K562 (cell line): ENCODE measurements around the gene POR. TPM values are rescaled to one million over a fixed set of nuclear protein-coding genes. Genes with fewer than 3 reads are reported as not detected.

Source experiments
- CC2D1A ChIP-seq: fragments of 450-650 bp; IDR thresholded peaks from 2 replicates; pipeline ENCODE4 v1.6.1; 2017; ENCODE audit warnings: mild to moderate bottlenecking
- CEBPB ChIP-seq: fragments of 450-650 bp; IDR thresholded peaks from 2 replicates; pipeline ENCODE4 v1.6.1; 2016; ENCODE audit warnings: missing genetic modification characterization, missing compliant biosample characterization
- CHD2 ChIP-seq: IDR thresholded peaks from 2 replicates; pipeline ENCODE4 v1.6.1; 2011; ENCODE audit warnings: low read depth, low read length
- CXXC5 ChIP-seq: fragments of 250-450 bp; sonication (Bioruptor Pico); IDR thresholded peaks from 2 replicates; pipeline ENCODE4 v1.8.0; 2022; ENCODE audit warnings: inconsistent platforms, mild to moderate bottlenecking, moderate library complexity
- LEF1 ChIP-seq: fragments of 450-650 bp; IDR thresholded peaks from 2 replicates; pipeline ENCODE4 v1.6.1; 2016; ENCODE audit warnings: mild to moderate bottlenecking
- MAZ ChIP-seq, 2 experiments: fragments of 450-650 bp in 1 of 2; sonication (generic) in 1 of 2; formaldehyde crosslinking; IDR thresholded peaks in 1 of 2; conservative IDR thresholded peaks in 1 of 2; 2 replicates each; pipeline versions ENCODE4 v1.4.0 to v1.5.0; 2020; ENCODE audit warnings: mild to moderate bottlenecking in 1 of 2, missing genetic modification reagents in 1 of 2
- MNT ChIP-seq, 2 experiments: fragments of 450-650 bp; conservative IDR thresholded peaks; 2 replicates each; pipeline ENCODE4 v1.6.1; 2017; ENCODE audit warnings: mild to moderate bottlenecking in 2 of 2, moderate library complexity in 2 of 2
- MYNN ChIP-seq, 2 experiments: sonication (generic); formaldehyde crosslinking in 1 of 2; IDR thresholded peaks; 2 replicates each; pipeline versions ENCODE4 v1.5.0 to v1.6.1; 2016 to 2020; ENCODE audit warnings: antibody characterized with exemption in 1 of 2, missing genetic modification reagents in 1 of 2
- NFE2 ChIP-seq: IDR thresholded peaks from 2 replicates; pipeline ENCODE4 v1.6.1; 2014; ENCODE audit warnings: antibody characterized with exemption, low read depth
- PBX2 ChIP-seq, 2 experiments: IDR thresholded peaks in 1 of 2; conservative IDR thresholded peaks in 1 of 2; 2 replicates each; pipeline ENCODE4 v1.6.1; 2016; ENCODE audit warnings: low read depth in 2 of 2, mild to moderate bottlenecking in 1 of 2, missing compliant biosample characterization in 1 of 2, missing genetic modification characterization in 1 of 2, moderate library complexity in 1 of 2
- VEZF1 ChIP-seq: fragments of 200-800 bp; sonication (Bioruptor generic); IDR thresholded peaks from 2 replicates; pipeline ENCODE4 v1.6.1; 2017; ENCODE audit warnings: missing genetic modification characterization, missing compliant biosample characterization
- ZBTB5 ChIP-seq: fragments of 450-650 bp; IDR thresholded peaks from 2 replicates; pipeline ENCODE4 v1.6.1; 2017; ENCODE audit warnings: antibody characterized with exemption
- ZFP91 ChIP-seq: sonication (generic); formaldehyde crosslinking; IDR thresholded peaks from 2 replicates; pipeline ENCODE4 v1.8.0; 2022; ENCODE audit warnings: mild to moderate bottlenecking, missing genetic modification reagents
- ZNF586 ChIP-seq: fragments of 450-650 bp; formaldehyde crosslinking; conservative IDR thresholded peaks from 2 replicates; pipeline ENCODE4 v1.4.0; 2020; ENCODE audit warnings: mild to moderate bottlenecking, moderate library complexity
- ZNF696 ChIP-seq: fragments of 250-450 bp; sonication (Bioruptor Pico); conservative IDR thresholded peaks from 2 replicates; pipeline ENCODE4 v1.4.0; 2020; ENCODE audit warnings: mild to moderate bottlenecking, moderate library complexity
- ZNF830 ChIP-seq: fragments of 250-450 bp; sonication (Bioruptor Pico); IDR thresholded peaks from 2 replicates; pipeline ENCODE4 v1.5.0; 2021; ENCODE audit warnings: mild to moderate bottlenecking
- polyA plus RNA-seq, 8 experiments: library from polyadenylated mRNA; depleted of rRNA in 4 of 8; stranded (reverse) in 5 of 8; unstranded in 3 of 8; fragments of >200 nt; fragmentation: Nextera tagmentation in 2 of 8; fragmentation: Illumina TruSeq in 1 of 8; extraction: Ambion mirVana in 2 of 8; extraction: Trizol in 1 of 8; gene quantifications; 2 replicates each; pipeline versions ENCODE4 v1.2.1 to v1.2.3, GENCODE V29; 2011 to 2014; ENCODE audit warnings: inconsistent platforms in 1 of 8, missing spikeins in 1 of 8
- total RNA-seq, 7 experiments: library from RNA; depleted of rRNA in 6 of 7; stranded (reverse); fragments of >200 nt in 6 of 7; fragmentation: Illumina TruSeq in 2 of 7; extraction: Trizol in 2 of 7; gene quantifications; 2 replicates each; pipeline versions ENCODE4 v1.2.1 to v1.2.3, GENCODE V29; 2011 to 2021; ENCODE audit warnings: low replicate concordance in 1 of 7

The POR gene
- total and polyA plus RNA-seq, 9 of the 15 experiments (the other 6 are each of a cell fraction or from before 2014, with no cell fraction given) = 4.7 to 142 (median 40.8) TPM

- TF ChIP-seq ZNF696 (CRISPR knock-in tag) (no peak), CC2D1A (peak; percentile 94), ZNF830 (CRISPR knock-in tag) (no peak), CHD2 (0 out of 2 replicates have a peak, but pooled peaks have one; percentile 29), LEF1 (peak; percentile 52; the same call in 1 of the 2 replicates), PBX2 (CRISPR knock-in tag; IDR thresholded peaks at IDR 0.05; ENCODE audit: low read depth) (no peak), PBX2 (tag; conservative IDR thresholded peaks at IDR 0.05; ENCODE audit: low read depth) (peak; percentile 85), ZFP91 (CRISPR knock-in tag) (peak; percentile 76; the same call in 1 of the 2 replicates), VEZF1 (0 out of 2 replicates have a peak, but pooled peaks have one; percentile 12), CXXC5 (CRISPR knock-in tag) (peak; percentile 45), MYNN (IDR thresholded peaks at IDR 0.05) (0 out of 2 replicates have a peak, but pooled peaks have one; percentile 25), MYNN (CRISPR knock-in tag; IDR thresholded peaks at IDR 0.05) (no peak), ZNF586 (no peak), CEBPB (tag) (peak; percentile 99), MNT (conservative IDR thresholded peaks at IDR 0.05) (0 out of 4 replicates have a peak, but pooled peaks of 1 of the 2 experiments have one; percentile 39), NFE2 (peak; percentile 85), ZBTB5 (no peak), MAZ (CRISPR knock-in tag; conservative IDR thresholded peaks at IDR 0.05 in 1 of 2, IDR thresholded peaks at IDR 0.05 in 1 of 2) (peak in 1 of 2 experiments; percentile 60; a peak in 1 of 4 replicates)
Observed at GRCh38 chr7:75866489-75867389, 48.2 kb upstream of the POR start (continued).
